ENCODE measurements around the gene DCAF6.
A peak's percentile ranks its signal among the peaks of the same experiment; 100 is the strongest.

The DCAF6 gene

DNA sequence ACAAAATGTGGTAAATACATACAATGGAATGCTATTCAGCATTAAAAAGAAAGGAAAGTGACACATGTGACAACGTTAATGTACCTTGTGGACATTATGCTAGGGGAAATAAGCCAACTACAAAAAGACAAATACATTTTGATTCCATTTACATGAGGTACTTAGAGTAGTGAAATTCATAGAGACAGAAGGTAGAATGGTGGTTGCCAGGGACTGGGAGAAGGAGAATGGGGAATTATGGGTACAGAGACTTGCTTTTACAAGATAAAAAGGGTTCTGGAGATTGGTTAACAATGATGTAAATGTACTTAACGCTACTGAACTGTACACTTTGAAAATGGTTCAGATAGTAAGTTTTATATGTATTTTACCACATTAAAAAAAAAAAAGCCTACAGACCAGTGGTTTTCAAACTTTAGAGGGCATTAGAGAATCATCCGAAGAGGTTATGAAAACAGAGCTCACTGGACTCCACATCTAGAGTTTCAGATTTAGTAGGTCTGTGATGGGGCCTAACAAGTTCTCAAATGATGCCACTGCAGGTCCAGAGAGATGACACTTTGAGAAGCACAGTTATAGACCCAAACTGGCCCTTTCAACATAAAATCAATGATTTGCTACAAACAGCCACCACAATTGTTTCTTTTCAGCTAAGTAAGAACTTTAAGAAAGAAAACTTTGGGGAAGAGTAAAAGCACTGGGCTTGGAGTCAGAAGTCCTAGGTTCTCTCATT is 13.0 kb upstream of the DCAF6 start:
- TF ChIP-seq ZFX (IDR thresholded peaks at IDR 0.05; ENCODE audit: borderline replicate concordance) = no peak
- TF ChIP-seq, protein P1, sequence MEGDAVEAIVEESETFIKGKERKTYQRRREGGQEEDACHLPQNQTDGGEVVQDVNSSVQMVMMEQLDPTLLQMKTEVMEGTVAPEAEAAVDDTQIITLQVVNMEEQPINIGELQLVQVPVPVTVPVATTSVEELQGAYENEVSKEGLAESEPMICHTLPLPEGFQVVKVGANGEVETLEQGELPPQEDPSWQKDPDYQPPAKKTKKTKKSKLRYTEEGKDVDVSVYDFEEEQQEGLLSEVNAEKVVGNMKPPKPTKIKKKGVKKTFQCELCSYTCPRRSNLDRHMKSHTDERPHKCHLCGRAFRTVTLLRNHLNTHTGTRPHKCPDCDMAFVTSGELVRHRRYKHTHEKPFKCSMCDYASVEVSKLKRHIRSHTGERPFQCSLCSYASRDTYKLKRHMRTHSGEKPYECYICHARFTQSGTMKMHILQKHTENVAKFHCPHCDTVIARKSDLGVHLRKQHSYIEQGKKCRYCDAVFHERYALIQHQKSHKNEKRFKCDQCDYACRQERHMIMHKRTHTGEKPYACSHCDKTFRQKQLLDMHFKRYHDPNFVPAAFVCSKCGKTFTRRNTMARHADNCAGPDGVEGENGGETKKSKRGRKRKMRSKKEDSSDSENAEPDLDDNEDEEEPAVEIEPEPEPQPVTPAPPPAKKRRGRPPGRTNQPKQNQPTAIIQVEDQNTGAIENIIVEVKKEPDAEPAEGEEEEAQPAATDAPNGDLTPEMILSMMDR (IDR thresholded peaks at IDR 0.05) = no peak
- H3K27ac ChIP-seq = peak overlapping the region; percentile 55

DNA sequence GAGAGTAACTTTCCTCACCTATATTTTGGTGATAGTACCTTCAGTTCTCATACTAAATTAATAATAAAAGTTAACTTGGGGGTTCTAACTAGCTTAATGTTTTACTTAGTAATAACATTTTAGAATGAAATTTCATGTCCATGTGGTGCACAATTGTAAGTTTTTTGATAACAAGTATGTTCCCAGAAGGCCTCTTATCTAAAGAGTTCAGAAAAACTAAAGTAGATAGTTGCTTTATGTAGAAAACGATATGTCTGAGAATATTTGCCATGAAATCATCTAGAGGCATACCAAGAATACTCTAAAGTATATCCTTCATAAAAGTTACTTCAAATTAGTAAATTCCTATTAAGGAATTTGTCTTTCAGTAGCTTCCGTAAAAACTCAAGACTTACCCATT is 12.4 kb upstream of the DCAF6 start:
- TF ChIP-seq, protein P1 (IDR thresholded peaks at IDR 0.05) = no peak
- TF ChIP-seq ZFX (IDR thresholded peaks at IDR 0.05; ENCODE audit: borderline replicate concordance) = no peak

DNA sequence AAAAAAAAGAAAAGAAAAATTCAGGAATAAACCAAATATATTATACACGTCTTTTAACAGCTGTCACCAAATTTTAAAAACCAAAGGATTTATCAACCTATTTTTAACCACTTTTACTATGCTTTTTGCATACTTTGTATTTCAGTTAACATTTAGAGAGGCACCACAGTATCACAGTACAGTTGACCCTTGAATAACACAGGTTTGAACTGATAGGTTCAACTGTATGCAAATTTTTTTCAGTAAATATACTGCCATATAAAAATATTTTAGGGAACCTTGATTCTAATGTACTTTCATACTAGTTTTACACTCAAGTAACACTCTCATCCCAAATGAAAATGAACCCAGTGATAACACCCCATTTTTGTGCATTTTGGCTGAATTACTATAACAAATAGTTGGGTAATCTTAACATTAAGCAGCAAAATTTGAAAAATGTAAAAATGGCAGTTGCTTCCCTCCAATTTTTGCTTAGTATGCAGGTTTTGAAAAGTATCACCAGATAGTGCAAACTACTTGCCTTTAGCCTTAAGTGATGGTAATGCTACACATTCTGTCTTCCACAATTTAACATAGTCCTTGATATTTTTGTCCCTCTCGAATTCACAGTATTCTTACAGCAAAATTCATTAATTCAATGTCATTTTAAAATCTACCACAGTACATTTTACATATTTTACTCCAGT is 11.8 kb upstream of the DCAF6 start:
- TF ChIP-seq, protein P1 (IDR thresholded peaks at IDR 0.05) = no peak
- TF ChIP-seq ZFX (IDR thresholded peaks at IDR 0.05; ENCODE audit: borderline replicate concordance) = no peak
- H3K27ac ChIP-seq = peak overlapping the region; percentile 55

More for the DNA sequence above, 12.4 kb upstream of the DCAF6 start:
- H3K27ac ChIP-seq = peak overlapping the region; percentile 55

DNA sequence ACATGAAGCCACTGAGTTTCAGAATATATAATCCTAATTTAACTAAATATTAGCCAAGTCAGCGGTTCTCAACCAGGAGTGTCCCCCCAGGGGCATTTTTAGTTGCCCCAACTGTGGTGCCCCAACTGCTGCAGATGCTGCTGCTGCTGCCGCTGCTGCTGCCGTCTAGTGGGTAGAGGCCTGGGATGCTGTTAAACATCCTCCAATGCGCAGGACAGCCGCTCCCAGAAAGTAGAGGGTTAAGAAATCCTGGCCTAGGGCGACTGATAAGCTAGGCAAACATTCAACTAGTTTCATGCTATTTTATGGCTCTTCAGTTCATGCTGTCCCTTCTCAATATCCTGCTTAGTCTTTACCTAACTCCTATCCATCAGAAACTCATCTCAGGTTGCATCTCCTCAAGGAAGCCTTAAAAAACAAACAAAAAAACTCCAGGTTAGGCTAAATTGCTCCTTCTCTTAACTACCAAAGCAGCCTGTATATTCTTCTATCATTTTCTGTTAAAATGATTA is 9.9 kb upstream of the DCAF6 start:
- H3K27ac ChIP-seq = peak overlapping the region; percentile 97
- no peak for TF ChIP-seq ZFX (IDR thresholded peaks at IDR 0.05; ENCODE audit: borderline replicate concordance)
- TF ChIP-seq, protein P1 (IDR thresholded peaks at IDR 0.05) = peak; percentile 93

DNA sequence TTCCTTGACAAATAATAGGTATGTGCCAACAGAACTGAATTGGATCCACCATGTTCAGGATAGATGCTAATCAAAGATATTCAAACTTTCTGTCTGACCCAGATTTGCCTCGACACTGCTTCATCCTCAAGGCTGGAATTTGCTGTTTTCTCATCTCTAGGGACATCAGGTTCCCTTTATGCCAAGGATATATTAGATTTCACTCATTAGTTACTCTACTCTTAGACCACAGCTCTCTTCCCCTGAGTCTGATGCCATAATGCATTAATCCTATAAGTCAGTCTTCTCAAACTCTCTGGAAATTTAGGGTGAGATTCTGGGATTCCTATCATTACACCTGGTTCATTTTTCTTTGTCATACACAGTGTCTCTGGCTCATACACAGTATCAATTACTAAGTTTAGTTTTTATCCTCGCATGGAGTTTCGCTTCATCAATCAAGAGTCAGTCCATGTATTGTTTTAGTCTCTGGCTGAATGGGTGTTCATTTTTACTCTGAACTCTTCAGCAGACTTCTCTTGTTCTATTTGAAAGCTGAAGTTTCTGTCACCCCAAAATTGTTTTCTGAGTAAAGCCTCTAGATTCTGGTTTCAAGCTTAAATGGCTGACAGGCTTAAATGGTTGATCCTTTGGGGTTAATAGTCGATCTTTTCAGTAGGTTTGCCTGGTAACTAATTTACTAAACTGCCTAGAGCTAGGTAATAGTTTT is 9.3 kb upstream of the DCAF6 start:
- peak overlapping the region; percentile 97 for H3K27ac ChIP-seq
- TF ChIP-seq, protein P1 (IDR thresholded peaks at IDR 0.05) = no peak
- TF ChIP-seq ZFX (IDR thresholded peaks at IDR 0.05; ENCODE audit: borderline replicate concordance) = no peak

DNA sequence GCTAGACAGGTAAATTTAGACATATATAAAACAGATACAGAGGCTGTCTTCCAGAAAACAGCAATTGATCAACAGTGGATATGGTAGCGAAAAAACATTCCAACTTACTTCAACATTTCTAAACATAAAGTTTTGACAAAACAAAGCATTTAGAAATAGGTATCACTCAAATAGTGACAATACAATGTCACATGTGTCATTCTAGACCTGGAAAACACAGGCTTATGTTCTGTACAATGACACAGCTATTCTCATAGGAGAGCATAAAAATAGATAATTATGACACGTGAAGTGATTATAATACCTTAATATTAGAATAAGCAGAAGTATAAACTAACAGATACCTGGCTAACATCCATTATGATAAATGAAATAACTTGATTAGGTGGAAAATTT is 8.0 kb upstream of the DCAF6 start:
- H3K27ac ChIP-seq = peak overlapping the region; percentile 97
- no peak for TF ChIP-seq ZFX (IDR thresholded peaks at IDR 0.05; ENCODE audit: borderline replicate concordance)
- TF ChIP-seq, protein P1 (IDR thresholded peaks at IDR 0.05) = no peak

DNA sequence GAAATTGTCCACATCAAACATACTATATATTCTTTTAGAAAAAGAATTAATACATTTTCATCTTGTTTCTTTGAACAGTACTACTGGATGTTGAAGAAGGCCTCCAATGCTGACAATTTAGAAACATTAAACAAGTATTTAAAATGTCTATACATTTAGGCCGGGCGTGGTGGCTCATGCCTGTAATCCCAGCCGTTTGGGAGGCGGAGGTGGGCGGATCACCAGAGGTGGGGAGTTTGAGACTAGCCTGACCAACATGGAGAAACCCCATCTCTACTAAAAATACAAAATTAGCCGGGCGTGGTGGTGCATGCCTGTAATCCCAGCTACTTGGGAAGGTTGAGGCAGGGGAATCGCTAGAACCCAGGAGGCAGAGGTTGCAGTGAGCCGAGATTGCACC is 7.6 kb upstream of the DCAF6 start:
- peak overlapping the region; percentile 97 for H3K27ac ChIP-seq
